ELR (cell line): ENCODE measurements around the gene SLC25A51.
"Not testable (repeated sequence)": the region's sequence is repeated elsewhere in the genome, so short reads cannot be mapped to it uniquely, and the experiment has no call there.

Experiments used
- DNase-seq: peaks from one replicate; pipeline ENCODE4 v3.0.0-alpha.2; 2015; ENCODE audit warnings: low read depth

Gene SLC25A51

GRCh38 chr9:37919956-37920335, 16.0 kb upstream of the SLC25A51 start:
- no peak for DNase-seq

- DNase-seq = no peak
Observed at GRCh38 chr9:37919246-37919955, 15.5 kb upstream of the SLC25A51 start.

GRCh38 chr9:37918665-37919170, 14.8 kb upstream of the SLC25A51 start:
- no peak for DNase-seq

- no peak for DNase-seq
Observed at GRCh38 chr9:37917801-37918664, 14.1 kb upstream of the SLC25A51 start.

GRCh38 chr9:37917313-37917731, 13.4 kb upstream of the SLC25A51 start:
- DNase-seq = no peak

- DNase-seq = no peak
Observed at GRCh38 chr9:37916471-37917312, 12.8 kb upstream of the SLC25A51 start.

- DNase-seq = no peak
Observed at GRCh38 chr9:37915911-37916470, 12.1 kb upstream of the SLC25A51 start.

- DNase-seq = no peak
Observed at GRCh38 chr9:37914701-37915358, 10.9 kb upstream of the SLC25A51 start.

- DNase-seq = no peak
Observed at GRCh38 chr9:37914154-37914551, 10.2 kb upstream of the SLC25A51 start.

GRCh38 chr9:37913480-37914153, 9.7 kb upstream of the SLC25A51 start:
- DNase-seq = peak; percentile 83

GRCh38 chr9:37911271-37911681, 7.3 kb upstream of the SLC25A51 start:
- DNase-seq = no peak

- DNase-seq = no peak
Observed at GRCh38 chr9:37910271-37910670, 6.3 kb upstream of the SLC25A51 start.

- DNase-seq = not testable (repeated sequence)
Observed at GRCh38 chr9:37909836-37910235, 5.9 kb upstream of the SLC25A51 start.

- DNase-seq = no peak
Observed at GRCh38 chr9:37909326-37909725, 5.4 kb upstream of the SLC25A51 start.

GRCh38 chr9:37908698-37909186, 4.8 kb upstream of the SLC25A51 start:
- DNase-seq = peak; percentile 40

- DNase-seq = no peak
Observed at GRCh38 chr9:37908283-37908682, 4.4 kb upstream of the SLC25A51 start.

GRCh38 chr9:37906312-37907239, 2.6 kb upstream of the SLC25A51 start:
- DNase-seq = no peak

GRCh38 chr9:37905776-37906175, 1.8 kb upstream of the SLC25A51 start:
- no peak for DNase-seq

- no peak for DNase-seq
Observed at GRCh38 chr9:37905131-37905505, 1.2 kb upstream of the SLC25A51 start.
